ENCODE results near the gene METTL23. TPM values are rescaled to one million over a fixed set of nuclear protein-coding genes. Genes with fewer than 3 reads are reported as not detected.
"Not testable (repeated sequence)": the region's sequence is repeated elsewhere in the genome, so short reads cannot be mapped to it uniquely, and the experiment has no call there.

The METTL23 gene
- total RNA-seq, 4 donors from 2014 or later = 20.6 to 29.9 (median 23.0) TPM

DNA sequence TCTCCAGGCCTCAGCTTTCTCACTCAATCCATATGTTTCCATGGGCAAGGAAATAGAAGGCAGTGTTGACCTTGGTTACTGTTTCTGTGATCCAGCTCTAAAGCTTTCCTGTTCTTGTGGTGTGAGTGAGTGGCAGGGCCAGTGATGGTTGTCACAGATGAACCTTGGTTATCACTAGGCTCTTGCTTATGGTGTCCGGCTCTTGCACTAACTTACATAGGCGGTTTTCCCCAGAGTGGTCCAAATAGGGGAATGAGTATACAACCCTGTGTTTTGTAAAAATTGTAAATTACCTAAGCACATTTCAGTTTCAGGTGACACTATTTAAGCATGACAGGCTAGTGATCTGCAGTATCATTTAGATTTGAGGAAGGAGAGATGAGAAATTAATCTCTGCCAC is 18.1 kb downstream of the METTL23 start:
- no peak overlapping the region for H3K27ac ChIP-seq
- no peaks in the 10 kb centered on the region for H3K27me3 ChIP-seq
- TF ChIP-seq POLR2A (IDR thresholded peaks at IDR 0.05) (no peak), EP300 (IDR thresholded peaks at IDR 0.05) (no peak), POLR2AphosphoS5 (IDR thresholded peaks at IDR 0.05) (no peak)
- TF ChIP-seq, protein P1, sequence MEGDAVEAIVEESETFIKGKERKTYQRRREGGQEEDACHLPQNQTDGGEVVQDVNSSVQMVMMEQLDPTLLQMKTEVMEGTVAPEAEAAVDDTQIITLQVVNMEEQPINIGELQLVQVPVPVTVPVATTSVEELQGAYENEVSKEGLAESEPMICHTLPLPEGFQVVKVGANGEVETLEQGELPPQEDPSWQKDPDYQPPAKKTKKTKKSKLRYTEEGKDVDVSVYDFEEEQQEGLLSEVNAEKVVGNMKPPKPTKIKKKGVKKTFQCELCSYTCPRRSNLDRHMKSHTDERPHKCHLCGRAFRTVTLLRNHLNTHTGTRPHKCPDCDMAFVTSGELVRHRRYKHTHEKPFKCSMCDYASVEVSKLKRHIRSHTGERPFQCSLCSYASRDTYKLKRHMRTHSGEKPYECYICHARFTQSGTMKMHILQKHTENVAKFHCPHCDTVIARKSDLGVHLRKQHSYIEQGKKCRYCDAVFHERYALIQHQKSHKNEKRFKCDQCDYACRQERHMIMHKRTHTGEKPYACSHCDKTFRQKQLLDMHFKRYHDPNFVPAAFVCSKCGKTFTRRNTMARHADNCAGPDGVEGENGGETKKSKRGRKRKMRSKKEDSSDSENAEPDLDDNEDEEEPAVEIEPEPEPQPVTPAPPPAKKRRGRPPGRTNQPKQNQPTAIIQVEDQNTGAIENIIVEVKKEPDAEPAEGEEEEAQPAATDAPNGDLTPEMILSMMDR (IDR thresholded peaks at IDR 0.05) = no peak
- DNase-seq (ENCODE audit: low spot score in 2 of 2) = no peak
- H3K9me3 ChIP-seq = no peaks in the 10 kb centered on the region
- H3K4me3 ChIP-seq = no peak overlapping the region
- WGBS = 100% methylated on average over 2 of the region's 2 CpGs
- peaks cover 55% of the 10 kb centered on the region for H3K36me3 ChIP-seq
- peaks cover 11% of the 10 kb centered on the region for H3K4me1 ChIP-seq

DNA sequence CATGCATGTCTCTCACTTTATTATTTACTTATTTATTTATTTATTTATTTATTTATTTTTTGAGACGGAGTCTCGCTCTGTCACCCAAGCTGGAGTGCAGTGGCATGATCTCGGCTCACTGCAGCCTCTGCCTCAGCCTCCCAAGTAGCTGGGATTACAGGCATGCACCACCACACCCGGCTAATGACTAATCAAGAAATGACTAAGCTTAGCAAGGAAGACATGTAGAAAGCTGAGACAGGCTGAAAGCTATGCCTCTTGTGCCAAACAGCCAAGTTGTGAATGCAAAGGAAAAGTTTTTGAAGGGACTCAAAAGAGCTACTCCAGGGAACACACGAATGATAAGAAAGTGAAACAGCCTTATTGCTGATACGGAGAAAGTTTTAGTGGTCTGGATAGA is 19.1 kb downstream of the METTL23 start:
- DNase-seq (ENCODE audit: low spot score in 2 of 2); H3K27me3 ChIP-seq; H3K27ac ChIP-seq; H3K4me1 ChIP-seq; H3K9me3 ChIP-seq; H3K4me3 ChIP-seq: not testable (repeated sequence)
- peaks cover 55% of the 10 kb centered on the region for H3K36me3 ChIP-seq
- WGBS = 93% methylated on average over 6 of the region's 6 CpGs

DNA sequence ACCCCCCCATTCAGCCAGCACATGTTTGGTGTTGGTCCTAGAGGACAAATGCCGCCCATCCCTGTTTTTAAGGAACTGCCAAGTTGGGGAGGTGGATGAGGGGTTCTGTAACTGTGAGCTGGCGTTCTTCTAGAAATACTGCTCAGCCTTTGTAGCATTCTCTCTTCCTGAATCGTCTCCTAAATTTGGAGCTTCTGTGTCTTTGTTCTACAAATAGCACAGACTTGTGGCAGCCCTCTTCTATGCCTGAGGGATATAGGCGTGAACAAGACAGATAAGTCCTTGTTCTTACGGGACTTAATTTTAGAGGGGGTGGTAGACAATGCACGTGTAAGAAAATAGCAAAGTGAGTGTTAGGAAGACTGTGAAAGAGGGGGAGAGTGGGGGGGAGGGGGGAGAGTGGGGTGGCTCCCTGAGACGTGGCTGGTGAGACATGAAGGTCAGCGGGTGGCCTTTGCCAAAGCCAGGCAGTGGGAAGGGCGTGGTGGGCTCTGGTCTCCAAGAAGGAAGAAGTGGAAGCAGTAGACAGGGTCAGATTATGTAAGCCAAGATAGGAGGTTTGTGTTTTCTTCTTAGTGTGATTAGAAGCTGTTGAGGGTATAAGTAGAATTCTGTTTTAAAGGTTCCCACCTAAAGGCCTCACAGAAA is 21.2 kb downstream of the METTL23 start:
- 44% methylated on average over 9 of the region's 9 CpGs for WGBS
- H3K4me3 ChIP-seq = no peak overlapping the region
- H3K9me3 ChIP-seq = no peaks in the 10 kb centered on the region
- H3K36me3 ChIP-seq = peaks cover 38% of the 10 kb centered on the region
- no peak for DNase-seq (ENCODE audit: low spot score in 2 of 2)
- peaks cover 5% of the 10 kb centered on the region for H3K4me1 ChIP-seq
- peak overlapping the region; percentile 34 for H3K27ac ChIP-seq
- H3K27me3 ChIP-seq = no peaks in the 10 kb centered on the region
- TF ChIP-seq EP300 (IDR thresholded peaks at IDR 0.05) (no peak), POLR2A (IDR thresholded peaks at IDR 0.05) (no peak), POLR2AphosphoS5 (IDR thresholded peaks at IDR 0.05) (no peak)
- TF ChIP-seq, protein P1 (IDR thresholded peaks at IDR 0.05) = no peak

DNA sequence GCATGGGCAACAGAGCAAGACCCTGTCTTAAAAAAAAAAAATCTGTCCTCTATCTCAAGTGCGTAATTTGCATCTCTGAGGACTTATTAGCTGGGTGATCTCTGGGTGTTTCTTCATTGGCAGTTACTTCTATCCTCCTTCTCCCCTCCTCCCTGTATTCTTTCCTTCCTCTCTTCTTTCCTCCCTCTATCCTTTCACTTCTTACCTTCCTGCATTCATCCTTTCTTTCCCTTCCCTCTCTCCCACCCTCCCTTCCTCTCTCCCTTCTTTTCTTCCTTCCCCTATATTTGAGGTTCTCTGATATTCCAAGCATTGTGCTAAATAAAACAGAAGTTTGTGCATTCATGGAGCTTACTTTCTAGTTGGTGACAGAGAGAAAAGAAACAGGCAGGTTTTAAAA is 22.0 kb downstream of the METTL23 start:
- Histone ChIP-seq H3K36me3 (peaks cover 30% of the 10 kb centered on the region), H3K27me3 (no peaks in the 10 kb centered on the region), H3K9me3 (no peaks in the 10 kb centered on the region), H3K27ac (no peak overlapping the region), H3K4me1 (peaks cover 8% of the 10 kb centered on the region), H3K4me3 (no peak overlapping the region)
- WGBS = 88% methylated on average over 1 of the region's 1 CpG
- no peak for DNase-seq (ENCODE audit: low spot score in 2 of 2)
- TF ChIP-seq, protein P1 (IDR thresholded peaks at IDR 0.05) = no peak
- TF ChIP-seq POLR2A (IDR thresholded peaks at IDR 0.05) (no peak), POLR2AphosphoS5 (IDR thresholded peaks at IDR 0.05) (no peak), EP300 (IDR thresholded peaks at IDR 0.05) (no peak)

DNA sequence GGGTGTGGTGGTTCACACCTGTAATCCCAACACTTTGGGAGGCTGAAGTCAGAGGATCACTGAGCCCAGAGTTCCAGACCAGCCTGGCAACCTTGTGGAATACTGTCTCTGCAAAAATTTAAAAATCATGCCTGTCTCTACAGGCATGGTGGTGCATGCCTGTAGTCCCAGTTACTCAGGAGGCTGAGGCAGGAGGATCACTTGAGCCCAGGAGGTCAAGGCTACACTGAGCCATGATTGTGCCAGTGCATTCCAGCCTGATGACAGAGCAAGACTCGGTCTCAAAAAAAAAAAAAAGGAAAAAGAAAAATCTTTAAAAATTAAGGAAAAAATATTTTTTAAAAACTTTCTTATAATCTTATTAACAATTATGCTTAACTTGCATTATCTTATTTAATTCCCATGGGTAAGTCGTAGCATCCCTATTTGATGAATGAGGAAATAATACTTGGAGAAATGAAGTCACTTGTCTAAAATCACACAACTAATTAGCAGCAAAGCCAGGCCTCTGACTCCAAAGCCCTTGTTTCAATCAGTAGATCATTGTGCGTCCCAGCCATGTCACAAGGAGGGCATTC is 24.9 kb downstream of the METTL23 start:
- Histone ChIP-seq H3K27me3 (no peaks in the 10 kb centered on the region), H3K36me3 (peaks cover 23% of the 10 kb centered on the region), H3K4me3 (no peak overlapping the region), H3K9me3 (no peaks in the 10 kb centered on the region), H3K4me1 (peaks cover 8% of the 10 kb centered on the region), H3K27ac (no peak overlapping the region)
- DNase-seq (ENCODE audit: low spot score in 2 of 2) = no peak
- TF ChIP-seq POLR2AphosphoS5 (IDR thresholded peaks at IDR 0.05) (no peak), EP300 (IDR thresholded peaks at IDR 0.05) (no peak), POLR2A (IDR thresholded peaks at IDR 0.05) (no peak)
- TF ChIP-seq, protein P1 (IDR thresholded peaks at IDR 0.05) = no peak
- 80% methylated on average over 3 of the region's 3 CpGs for WGBS
